B cell (primary cell): ENCODE results near the gene ASNS.

ENCODE experiments used
- EZH2 ChIP-seq: IDR thresholded peaks from 2 replicates; pipeline ENCODE4 v1.6.1; 2012; ENCODE audit warnings: borderline replicate concordance, low read depth, mild to moderate bottlenecking, moderate library complexity, low read length; ENCODE audit not compliant: insufficient read depth, poor library complexity, severe bottlenecking
- TF ChIP-seq, protein P1 (sequence below): fragments of 200-600 bp; IDR thresholded peaks from one replicate; pipeline ENCODE4 v1.8.0; 2022; ENCODE audit warnings: antibody characterized with exemption, mild to moderate bottlenecking

DNA sequence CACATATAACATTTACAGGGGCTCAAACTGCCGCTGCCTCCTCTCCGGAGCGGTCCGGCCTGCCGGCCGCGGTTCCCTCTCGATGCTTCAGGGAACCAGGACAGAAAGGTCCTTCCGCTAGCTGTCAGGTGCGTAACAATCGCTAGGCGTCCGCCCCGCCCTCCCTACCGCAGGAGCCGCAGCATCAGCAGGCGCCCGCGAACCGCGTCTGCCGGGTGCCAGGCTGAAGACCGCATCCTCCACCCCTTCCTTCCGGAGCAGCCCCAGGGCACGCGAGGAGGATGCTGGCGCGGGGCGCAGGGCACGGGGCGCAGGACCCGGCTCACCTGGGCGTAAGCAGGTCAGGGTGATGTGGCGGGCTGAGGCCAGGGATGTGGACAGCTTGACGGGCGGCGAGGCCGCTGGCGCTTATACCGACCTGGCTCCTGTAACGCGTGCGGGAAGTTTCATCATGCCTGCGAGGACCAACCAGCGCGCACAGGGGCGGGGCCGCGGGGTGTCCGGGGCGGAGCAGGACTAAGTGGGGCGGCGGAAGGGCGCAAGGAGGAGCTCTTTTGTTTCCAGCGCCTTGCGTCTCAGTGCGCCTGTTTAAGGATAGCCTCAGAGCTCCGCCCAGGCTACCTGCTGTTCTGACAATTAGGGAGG, at the start of gene ASNS:
- TF ChIP-seq, protein P1, sequence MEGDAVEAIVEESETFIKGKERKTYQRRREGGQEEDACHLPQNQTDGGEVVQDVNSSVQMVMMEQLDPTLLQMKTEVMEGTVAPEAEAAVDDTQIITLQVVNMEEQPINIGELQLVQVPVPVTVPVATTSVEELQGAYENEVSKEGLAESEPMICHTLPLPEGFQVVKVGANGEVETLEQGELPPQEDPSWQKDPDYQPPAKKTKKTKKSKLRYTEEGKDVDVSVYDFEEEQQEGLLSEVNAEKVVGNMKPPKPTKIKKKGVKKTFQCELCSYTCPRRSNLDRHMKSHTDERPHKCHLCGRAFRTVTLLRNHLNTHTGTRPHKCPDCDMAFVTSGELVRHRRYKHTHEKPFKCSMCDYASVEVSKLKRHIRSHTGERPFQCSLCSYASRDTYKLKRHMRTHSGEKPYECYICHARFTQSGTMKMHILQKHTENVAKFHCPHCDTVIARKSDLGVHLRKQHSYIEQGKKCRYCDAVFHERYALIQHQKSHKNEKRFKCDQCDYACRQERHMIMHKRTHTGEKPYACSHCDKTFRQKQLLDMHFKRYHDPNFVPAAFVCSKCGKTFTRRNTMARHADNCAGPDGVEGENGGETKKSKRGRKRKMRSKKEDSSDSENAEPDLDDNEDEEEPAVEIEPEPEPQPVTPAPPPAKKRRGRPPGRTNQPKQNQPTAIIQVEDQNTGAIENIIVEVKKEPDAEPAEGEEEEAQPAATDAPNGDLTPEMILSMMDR, result no peak
- no peak for TF ChIP-seq EZH2
